CD4-positive, alpha-beta T cell (primary cell): ENCODE measurements around the gene ABHD14A. TPM values are rescaled to one million over a fixed set of nuclear protein-coding genes. Genes with fewer than 3 reads are reported as not detected.

ENCODE experiments used
- ATAC-seq: fragments of 200-7000 bp; cut with Tn5 transposase; one replicate; pipeline ENCODE4 v1.10.0; 2022; ENCODE audit warnings: mild to moderate bottlenecking; ENCODE audit not compliant: poor library complexity
- CTCF ChIA-PET: fragments of 350-600 bp; sonication (Branson Sonifier 250); formaldehyde crosslinking; loops from one replicate; lab custom pipeline; 2021; ENCODE audit warnings: antibody characterized with exemption, inconsistent platforms; lab: Charles Lee
- POLR2A ChIA-PET: fragments of 350-600 bp; sonication (Branson Sonifier 250); formaldehyde crosslinking; loops from one replicate; lab custom pipeline; 2021; ENCODE audit warnings: antibody characterized with exemption, inconsistent platforms; lab: Charles Lee
- DNase-seq, 14 experiments: peaks; one replicate each; pipeline ENCODE4 v3.0.0-alpha.2; 2013 to 2020; ENCODE audit warnings: mixed read lengths in 2 of 14
- H3K27ac ChIP-seq, 2 donors: one replicate each; pipeline versions ENCODE4 v1.5.1 to v1.7.0; 2013; ENCODE audit warnings: low read length in 2 of 2, low read depth in 1 of 2, mild to moderate bottlenecking in 1 of 2
- H3K27me3 ChIP-seq, 2 experiments: 1 replicate in 1 of 2; 2 replicates in 1 of 2; pipeline versions ENCODE4 v1.6.1 to v1.7.0; 2013; ENCODE audit warnings: low read length in 2 of 2, control low read depth in 1 of 2, mild to moderate bottlenecking in 1 of 2, moderate library complexity in 1 of 2; ENCODE audit not compliant: insufficient read depth in 2 of 2, control insufficient read depth in 1 of 2
- H3K36me3 ChIP-seq: one replicate; pipeline ENCODE4 v1.6.1; 2013; ENCODE audit warnings: low read length, control low read depth; ENCODE audit not compliant: insufficient read depth
- H3K4me1 ChIP-seq: one replicate; pipeline ENCODE4 v1.6.1; 2013; ENCODE audit warnings: low read length, control low read depth; ENCODE audit not compliant: insufficient read depth
- H3K4me3 ChIP-seq: one replicate; pipeline ENCODE4 v1.5.1; 2013; ENCODE audit warnings: mild to moderate bottlenecking, low read length, moderate library complexity
- H3K9me3 ChIP-seq, 2 experiments: 1 replicate in 1 of 2; 2 replicates in 1 of 2; pipeline versions ENCODE4 v1.6.1 to v1.7.0; 2013; ENCODE audit warnings: low read length in 2 of 2, mild to moderate bottlenecking in 2 of 2, control low read depth in 1 of 2, moderate library complexity in 1 of 2; ENCODE audit not compliant: control insufficient read depth in 1 of 2, insufficient read depth in 1 of 2
- H3K27ac Mint-ChIP-seq: one replicate; pipeline ENCODE4 v1.8.0; 2020; ENCODE audit warnings: mixed read lengths
- H3K27me3 Mint-ChIP-seq: one replicate; pipeline ENCODE4 v1.8.0; 2021; ENCODE audit warnings: mixed read lengths
- H3K36me3 Mint-ChIP-seq: one replicate; pipeline ENCODE4 v1.8.0; 2021; ENCODE audit warnings: low read depth, mixed read lengths
- H3K4me1 Mint-ChIP-seq: one replicate; pipeline ENCODE4 v1.8.0; 2021; ENCODE audit warnings: low read depth, mixed read lengths
- H3K4me3 Mint-ChIP-seq: one replicate; pipeline ENCODE4 v1.8.0; 2020; ENCODE audit warnings: mild to moderate bottlenecking, mixed read lengths
- H3K9me3 Mint-ChIP-seq: one replicate; pipeline ENCODE4 v1.8.0; 2020; ENCODE audit warnings: mixed read lengths
- intact Hi-C, 2 experiments: fragments of 100-400 bp; cut with DNase I in 1 of 2; cut with micrococcal nuclease in 1 of 2; formaldehyde crosslinking; loops; one replicate each; pipeline versions ENCODE4 v1.15.1 to v1.9.0; 2023 to 2025; cut with DNase I, micrococcal nuclease
- total RNA-seq, 174 experiments: library from RNA in 2 of 174; stranded (reverse) in 2 of 174; gene quantifications; one replicate each; pipeline ENCODE4 v1.2.3 and lab custom pipeline; 2021 to 2026
- TF ChIP-seq, protein P1 (sequence below): fragments of 200-600 bp; IDR thresholded peaks from one replicate; pipeline ENCODE4 v1.8.0; 2022; ENCODE audit warnings: antibody characterized with exemption, mild to moderate bottlenecking

Gene ABHD14A
- total RNA-seq, 2 experiments from 2014 or later, result 9.5 to 10.6 TPM

- Histone ChIP-seq H3K27me3 (no peaks in the 10 kb centered on the region), H3K4me3 (no peak overlapping the region), H3K36me3 (peaks cover 50% of the 10 kb centered on the region), H3K27ac (no peak overlapping the region), H3K9me3 (no peaks in the 10 kb centered on the region), H3K4me1 (no peaks in the 10 kb centered on the region)
- TF ChIP-seq, protein P1, sequence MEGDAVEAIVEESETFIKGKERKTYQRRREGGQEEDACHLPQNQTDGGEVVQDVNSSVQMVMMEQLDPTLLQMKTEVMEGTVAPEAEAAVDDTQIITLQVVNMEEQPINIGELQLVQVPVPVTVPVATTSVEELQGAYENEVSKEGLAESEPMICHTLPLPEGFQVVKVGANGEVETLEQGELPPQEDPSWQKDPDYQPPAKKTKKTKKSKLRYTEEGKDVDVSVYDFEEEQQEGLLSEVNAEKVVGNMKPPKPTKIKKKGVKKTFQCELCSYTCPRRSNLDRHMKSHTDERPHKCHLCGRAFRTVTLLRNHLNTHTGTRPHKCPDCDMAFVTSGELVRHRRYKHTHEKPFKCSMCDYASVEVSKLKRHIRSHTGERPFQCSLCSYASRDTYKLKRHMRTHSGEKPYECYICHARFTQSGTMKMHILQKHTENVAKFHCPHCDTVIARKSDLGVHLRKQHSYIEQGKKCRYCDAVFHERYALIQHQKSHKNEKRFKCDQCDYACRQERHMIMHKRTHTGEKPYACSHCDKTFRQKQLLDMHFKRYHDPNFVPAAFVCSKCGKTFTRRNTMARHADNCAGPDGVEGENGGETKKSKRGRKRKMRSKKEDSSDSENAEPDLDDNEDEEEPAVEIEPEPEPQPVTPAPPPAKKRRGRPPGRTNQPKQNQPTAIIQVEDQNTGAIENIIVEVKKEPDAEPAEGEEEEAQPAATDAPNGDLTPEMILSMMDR, result no peak
- CTCF ChIA-PET, result no interaction called here
- H3K4me3 Mint-ChIP-seq, result no peak overlapping the region
- DNase-seq (peak in 1 of 14 experiments; percentile 10), ATAC-seq (no peak)
- H3K27ac Mint-ChIP-seq, result no peak overlapping the region
- POLR2A ChIA-PET, result no interaction called here
- no peaks in the 10 kb centered on the region for H3K27me3 Mint-ChIP-seq
- peaks cover 49% of the 10 kb centered on the region for H3K36me3 Mint-ChIP-seq
- no peaks in the 10 kb centered on the region for H3K4me1 Mint-ChIP-seq
- intact Hi-C loops, result no loop called here
- H3K9me3 Mint-ChIP-seq, result no peaks in the 10 kb centered on the region
Observed at GRCh38 chr3:51932471-51933370, 42.1 kb upstream of the ABHD14A start.

GRCh38 chr3:51933471-51934138 lies 41.3 kb upstream of the ABHD14A start:
- Mint-ChIP-seq H3K27me3 (no peaks in the 10 kb centered on the region), H3K4me3 (no peak overlapping the region), H3K27ac (no peak overlapping the region), H3K36me3 (peaks cover 58% of the 10 kb centered on the region), H3K9me3 (no peaks in the 10 kb centered on the region), H3K4me1 (no peaks in the 10 kb centered on the region)
- peak in 1 of 14 experiments; percentile 14 for DNase-seq
- Histone ChIP-seq H3K27ac (no peak overlapping the region), H3K9me3 (no peaks in the 10 kb centered on the region), H3K36me3 (peaks cover 59% of the 10 kb centered on the region), H3K27me3 (no peaks in the 10 kb centered on the region), H3K4me3 (no peak overlapping the region), H3K4me1 (no peaks in the 10 kb centered on the region)
- ChIA-PET CTCF (no interaction called here), POLR2A (no interaction called here)
- intact Hi-C loops, result no loop called here
- ATAC-seq, result no peak
- TF ChIP-seq, protein P1, result no peak

DNA sequence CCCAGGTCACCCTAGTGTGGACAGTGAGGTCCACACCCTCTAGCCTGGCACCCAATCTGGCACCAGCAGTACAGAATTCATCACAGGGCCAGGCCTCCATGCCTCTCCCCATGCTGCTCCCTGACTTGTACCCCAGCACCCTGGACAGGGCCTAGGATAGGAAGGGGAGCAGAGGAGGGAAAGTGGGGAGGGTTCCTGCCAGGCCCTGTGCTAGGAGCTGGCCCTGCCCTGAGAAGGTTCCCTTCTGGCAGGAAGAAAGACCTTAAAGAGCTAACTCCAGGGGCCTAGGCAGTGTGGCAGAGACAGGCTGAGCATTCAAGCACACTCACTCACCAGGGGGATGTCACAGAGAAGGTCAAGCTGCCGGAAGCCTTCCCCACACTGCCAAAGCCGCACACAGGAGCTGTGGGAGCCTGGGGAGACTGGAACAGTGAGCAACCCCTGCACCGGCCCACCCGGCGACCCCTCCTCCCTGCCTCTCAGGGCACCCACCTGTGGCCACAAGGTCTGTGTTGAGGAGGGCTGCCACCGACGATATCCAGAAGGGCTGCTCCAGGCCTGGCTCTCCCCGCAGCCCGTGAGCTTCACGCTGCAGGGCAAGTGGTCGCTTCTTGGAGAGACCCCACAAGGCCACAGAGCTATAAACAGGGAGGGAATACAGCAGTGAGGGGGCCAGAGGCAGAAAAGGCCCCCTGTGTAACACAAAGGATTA lies 40.6 kb upstream of the ABHD14A start:
- Mint-ChIP-seq H3K27me3 (no peaks in the 10 kb centered on the region), H3K9me3 (no peaks in the 10 kb centered on the region), H3K27ac (no peak overlapping the region), H3K4me3 (no peak overlapping the region), H3K36me3 (peaks cover 65% of the 10 kb centered on the region), H3K4me1 (peaks cover 4% of the 10 kb centered on the region)
- DNase-seq, result peak in 1 of 14 experiments; percentile 9
- ATAC-seq, result no peak
- Histone ChIP-seq H3K9me3 (no peaks in the 10 kb centered on the region), H3K36me3 (peaks cover 66% of the 10 kb centered on the region), H3K4me3 (no peak overlapping the region), H3K27me3 (no peaks in the 10 kb centered on the region), H3K27ac (no peak overlapping the region), H3K4me1 (no peaks in the 10 kb centered on the region)
- intact Hi-C loops, result no loop called here
- ChIA-PET CTCF (no interaction called here), POLR2A (no interaction called here)
- TF ChIP-seq, protein P1, result no peak
